HG02759 (cell line): ENCODE data around the gene JAKMIP2.
A peak's percentile ranks its signal among the peaks of the same experiment; 100 is the strongest.
"Not testable (repeated sequence)": the region's sequence is repeated elsewhere in the genome, so short reads cannot be mapped to it uniquely, and the experiment has no call there.

Experiments used
- ATAC-seq: cut with Tn5 transposase; IDR thresholded peaks from one replicate; pipeline ENCODE4 v1.9.1; 2021; ENCODE audit warnings: mild to moderate bottlenecking, moderate library complexity; ENCODE audit not compliant: unreplicated experiment

The JAKMIP2 gene

DNA sequence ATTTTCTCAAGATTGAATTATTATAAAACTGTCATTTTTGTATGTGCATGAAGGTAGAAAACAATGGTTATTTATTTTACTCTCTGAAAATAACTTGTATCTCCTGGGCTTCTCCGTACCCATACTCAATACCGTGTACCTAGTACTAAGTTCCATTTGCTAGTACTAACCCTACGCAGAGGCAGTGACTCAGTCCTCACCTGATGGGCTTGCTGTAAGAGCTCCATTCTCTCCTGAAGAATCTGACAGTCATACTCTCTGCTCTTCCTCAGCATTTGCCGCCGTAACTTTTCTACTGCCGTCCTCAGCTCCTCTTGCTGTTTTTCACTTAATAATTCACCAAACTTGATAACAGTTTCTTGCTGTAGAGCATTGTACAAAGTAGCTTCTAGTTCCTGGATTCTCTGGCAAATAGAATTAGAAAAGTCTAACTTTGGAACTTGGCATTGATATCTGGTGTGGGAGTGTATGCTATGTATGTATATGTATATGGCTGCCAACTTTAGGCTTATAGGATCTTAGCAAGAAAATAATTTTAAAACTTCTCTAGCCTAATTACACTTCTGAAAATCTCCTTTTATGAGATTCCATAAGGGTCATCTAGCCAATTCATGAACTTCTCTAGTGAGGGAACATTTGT, 164.7 kb downstream of the JAKMIP2 start:
- no peak for ATAC-seq

DNA sequence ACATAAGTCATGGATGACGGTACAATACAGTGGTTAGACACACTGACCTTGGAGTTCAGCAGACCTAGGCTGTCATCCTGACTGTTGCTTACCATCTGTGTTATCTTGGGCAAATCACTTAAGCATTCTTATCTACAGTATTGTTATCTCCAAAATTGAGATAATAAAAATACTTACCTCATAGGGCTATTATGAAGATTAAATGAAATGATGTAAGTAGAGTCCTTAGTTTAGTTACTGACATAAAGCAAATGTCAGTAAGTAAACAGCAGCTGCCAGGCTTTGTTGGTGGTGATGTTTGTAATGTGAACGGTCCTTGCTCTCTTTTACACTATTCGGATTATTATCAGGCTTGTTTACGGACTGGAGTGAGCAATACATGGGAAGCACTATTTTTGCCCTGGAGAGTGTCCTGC, 165.3 kb downstream of the JAKMIP2 start:
- ATAC-seq = no peak

DNA sequence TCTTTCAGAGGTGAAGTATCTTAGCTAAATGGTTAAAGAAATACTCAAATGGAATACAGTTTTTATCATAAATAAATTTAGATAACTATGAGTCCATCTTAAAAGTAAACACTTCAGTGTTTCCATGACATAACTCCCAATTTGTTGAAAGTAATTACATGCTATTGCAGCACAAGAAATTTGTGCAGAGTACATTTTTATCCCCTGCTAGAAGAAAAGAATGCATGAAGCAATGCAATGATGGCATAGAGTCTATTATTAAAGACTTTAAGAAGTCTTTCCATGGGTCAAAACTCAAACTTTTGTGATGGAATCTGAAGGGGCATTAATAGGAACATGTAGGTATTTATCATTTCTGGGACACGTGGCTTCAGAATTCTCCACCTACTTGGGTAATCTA, 166.1 kb downstream of the JAKMIP2 start:
- ATAC-seq = no peak

DNA sequence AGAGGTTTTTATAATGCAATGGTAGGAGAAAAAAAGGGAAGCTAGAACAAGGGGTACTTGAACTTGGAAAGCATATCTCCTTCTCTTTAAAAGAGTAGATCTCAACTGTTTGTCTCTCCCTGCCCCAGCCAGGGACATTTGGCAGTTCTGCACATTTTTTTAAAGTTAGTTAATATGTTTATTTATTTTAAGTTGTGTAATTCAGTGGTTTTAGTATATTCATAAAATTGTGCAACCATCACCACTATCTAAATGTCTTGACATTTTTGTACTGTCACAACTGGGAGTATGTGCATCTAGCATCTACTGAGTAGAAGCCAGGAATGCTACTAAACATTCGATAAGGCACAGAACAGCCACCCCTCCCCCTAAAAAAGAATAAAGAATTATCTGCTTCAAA, 169.2 kb downstream of the JAKMIP2 start:
- ATAC-seq = no peak

DNA sequence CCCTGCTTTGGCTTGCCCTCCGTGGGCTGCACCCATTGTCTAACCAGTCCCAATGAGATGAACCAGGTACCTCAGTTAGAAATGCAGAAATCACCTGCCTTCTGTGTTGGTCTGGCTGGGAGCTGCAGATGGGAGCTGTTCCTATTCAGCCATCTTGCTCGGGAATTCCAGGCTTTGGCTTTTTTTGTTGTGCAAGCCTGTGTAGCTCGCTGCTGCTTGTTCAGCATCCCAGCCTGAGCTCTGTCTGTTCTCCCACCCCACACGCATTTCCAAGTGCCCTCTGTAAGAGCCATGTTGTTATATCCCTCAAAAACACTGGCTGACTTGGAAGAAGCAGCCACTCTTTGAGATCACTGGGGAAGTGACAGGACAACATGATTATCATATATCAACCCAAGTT, 171.0 kb downstream of the JAKMIP2 start:
- ATAC-seq = no peak

DNA sequence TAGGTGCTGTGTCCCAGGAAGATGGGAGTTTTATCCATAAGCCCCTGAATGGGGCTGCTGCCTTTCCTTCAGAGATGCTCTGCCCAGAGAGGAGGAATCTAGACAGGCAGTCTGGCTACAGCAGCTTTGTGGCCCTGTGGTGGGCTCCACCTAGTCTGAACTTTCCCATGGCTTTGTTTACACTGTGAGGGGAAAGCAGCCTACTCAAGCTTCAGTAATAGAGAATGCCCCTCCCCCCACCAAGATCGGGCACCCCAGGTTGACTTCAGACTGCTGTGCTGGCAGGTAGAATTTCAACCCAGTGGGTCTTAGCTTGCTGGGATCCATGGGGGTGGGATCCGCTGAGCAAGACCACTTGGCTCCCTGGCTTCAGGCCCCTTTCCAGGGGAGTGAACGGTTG, 171.7 kb downstream of the JAKMIP2 start:
- ATAC-seq = no peak

DNA sequence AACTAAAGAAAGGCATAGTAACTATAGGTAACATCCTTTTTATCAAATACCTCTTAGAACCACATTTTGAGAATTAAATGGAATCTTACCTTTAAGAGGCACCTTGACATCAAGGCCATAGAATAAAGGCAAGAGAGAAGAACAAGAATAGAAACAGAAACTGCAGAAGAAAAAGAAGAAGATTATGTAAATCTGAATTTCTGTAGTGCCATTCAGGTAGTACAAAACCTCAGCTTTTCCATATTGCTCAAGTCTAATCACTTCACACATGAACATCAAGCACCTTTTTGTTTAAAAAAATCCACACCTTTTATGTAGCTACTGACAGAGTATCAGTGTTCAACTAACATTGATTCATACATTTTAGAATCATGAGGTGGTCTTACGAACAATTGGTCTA, 180.9 kb downstream of the JAKMIP2 start:
- no peak for ATAC-seq

DNA sequence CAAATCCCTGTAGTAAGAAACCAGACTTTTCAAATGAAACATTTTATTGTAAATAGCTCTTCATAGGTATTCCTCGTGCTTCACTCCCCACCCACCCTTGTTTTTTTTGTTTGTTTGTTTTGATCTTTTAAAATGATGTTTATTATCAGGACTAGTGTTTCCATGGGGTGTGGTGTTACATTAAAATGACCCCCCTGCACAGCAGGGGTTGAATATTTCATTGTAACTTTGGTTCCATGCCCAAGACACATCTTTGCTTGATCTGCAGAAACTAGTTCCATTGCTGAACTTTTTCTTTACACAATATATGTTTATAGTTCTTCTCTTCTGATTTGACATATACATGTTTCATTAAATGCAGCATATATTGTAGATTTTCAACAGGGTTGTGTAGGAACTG, 191.4 kb downstream of the JAKMIP2 start:
- no peak for ATAC-seq

DNA sequence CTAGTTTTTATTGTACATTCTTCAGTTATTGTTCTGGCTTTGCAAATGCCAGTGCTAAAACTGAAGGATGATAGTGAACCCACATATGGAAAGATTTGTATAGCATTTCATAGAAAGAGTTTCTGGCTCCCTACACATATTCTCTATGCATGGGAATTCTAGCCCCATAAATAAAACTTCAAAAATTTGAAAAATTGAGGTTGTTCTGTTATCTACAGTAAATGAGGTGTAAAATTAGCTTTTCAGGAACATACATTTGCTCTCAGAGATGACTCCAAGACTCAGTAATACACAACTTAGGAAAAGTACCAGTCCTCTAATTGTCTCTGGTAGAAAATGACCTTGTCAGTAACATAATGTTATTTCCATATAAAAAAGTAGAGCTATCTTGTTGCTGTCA, 192.4 kb downstream of the JAKMIP2 start:
- ATAC-seq = no peak

DNA sequence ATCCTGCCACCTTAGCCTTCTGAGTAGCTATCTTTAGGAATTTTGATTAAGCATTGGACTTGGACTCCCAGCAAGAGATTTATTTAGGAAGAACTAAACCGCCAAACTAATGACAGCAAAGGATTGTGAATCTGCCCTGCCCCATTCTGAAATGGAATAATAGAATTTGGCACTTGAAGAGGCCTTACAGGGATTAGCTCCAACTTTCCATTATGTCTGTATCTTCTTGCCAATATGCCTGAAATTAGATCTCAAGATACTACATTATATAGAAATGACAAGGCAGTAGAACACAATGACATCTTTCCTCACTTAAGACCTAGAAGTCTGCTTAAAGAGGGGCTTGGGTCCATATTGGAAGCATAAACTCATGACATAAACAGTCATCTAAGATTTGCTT, 195.7 kb downstream of the JAKMIP2 start:
- ATAC-seq = no peak

DNA sequence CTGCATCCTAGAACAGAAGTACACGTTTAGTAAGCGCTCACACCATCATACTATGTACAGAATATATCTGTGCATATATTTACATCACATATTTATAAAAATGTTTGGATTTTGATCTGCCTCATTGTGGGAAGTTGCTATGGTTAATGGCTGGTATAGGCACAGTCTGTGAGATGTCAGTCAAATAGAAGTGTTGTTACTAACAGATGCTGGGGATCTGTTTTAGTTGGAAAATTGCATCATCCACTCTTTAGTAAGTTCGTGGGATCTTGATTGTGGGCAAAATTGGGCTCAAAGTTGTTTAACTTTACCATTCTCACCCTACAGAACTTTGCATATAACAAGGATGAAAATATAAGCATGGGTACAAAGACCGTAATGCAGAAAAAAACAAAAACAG, 196.3 kb downstream of the JAKMIP2 start:
- no peak for ATAC-seq

DNA sequence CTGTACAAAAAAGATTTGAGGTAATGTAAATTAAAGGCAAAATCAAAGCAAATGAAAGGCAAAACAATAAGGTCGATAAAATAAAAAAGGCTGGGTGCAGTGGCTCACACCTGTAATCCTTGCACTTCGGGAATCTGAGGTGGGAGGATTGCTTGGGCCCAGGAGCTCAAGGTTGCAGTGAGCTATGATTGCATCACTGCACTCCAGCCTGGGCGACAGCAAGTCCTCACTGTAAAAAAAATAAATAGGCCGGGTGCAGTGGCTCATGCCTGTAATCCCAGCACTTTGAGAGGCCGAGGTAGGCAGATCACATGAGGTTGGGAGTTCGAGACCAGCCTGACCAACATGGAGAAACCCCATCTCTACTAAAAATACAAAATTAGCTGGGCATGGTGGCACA, 200.3 kb downstream of the JAKMIP2 start:
- ATAC-seq = not testable (repeated sequence)

DNA sequence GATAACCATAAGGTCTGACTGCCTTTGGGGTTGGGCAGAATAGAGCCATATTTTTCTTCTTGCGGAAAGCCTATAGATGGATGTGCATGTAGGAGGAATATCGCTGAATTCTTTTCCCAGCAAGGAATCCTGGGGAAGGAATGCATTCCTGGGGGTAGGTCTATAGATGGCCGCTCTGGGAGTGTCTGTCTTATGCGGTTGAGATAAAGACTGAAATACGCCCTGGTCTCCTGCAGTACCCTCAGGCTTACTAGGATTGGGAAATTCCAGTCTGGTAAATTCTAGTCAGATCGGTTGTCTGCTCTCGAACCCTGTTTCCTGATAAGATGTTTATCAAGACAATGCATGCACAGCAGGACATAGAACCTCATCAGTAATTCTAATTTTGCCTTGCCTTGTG, 202.1 kb downstream of the JAKMIP2 start:
- ATAC-seq = not testable (repeated sequence)

DNA sequence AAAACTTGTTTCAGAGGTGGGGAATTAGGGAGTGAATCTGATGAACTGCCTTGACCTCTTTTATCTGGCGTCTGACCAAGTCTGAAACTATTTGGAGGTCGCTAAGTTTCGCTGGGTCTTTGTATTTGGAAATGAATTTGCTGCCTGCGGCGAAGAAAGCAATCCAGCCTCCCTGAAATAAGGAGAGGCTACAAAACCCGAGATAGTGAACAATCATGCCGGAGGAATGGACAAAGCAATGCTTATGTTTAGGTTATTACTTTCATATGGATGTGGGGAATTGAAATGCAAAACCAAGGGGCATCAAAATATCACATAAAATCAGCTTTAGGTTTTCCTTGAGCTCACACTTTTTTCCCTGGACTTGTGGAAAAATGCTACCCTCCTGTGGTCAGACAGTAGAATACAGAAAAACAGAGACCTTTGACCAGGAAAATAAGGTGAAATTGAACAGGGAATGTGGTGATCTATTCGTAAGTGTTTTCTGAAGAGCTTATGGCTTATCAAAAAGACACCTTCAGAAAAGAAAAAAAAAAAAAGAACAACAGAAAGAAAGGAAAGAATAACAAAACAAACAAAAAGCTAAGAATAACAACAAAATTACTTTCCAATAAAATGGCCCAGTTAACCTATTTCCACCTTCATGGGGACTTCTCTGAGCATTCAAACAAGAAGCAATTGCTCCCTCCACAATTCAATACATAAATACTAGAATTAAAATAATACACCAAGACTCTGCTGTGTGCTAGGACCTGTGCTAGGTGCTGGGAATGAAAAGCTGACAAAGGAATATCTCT, 204.1 kb downstream of the JAKMIP2 start:
- no peak for ATAC-seq

DNA sequence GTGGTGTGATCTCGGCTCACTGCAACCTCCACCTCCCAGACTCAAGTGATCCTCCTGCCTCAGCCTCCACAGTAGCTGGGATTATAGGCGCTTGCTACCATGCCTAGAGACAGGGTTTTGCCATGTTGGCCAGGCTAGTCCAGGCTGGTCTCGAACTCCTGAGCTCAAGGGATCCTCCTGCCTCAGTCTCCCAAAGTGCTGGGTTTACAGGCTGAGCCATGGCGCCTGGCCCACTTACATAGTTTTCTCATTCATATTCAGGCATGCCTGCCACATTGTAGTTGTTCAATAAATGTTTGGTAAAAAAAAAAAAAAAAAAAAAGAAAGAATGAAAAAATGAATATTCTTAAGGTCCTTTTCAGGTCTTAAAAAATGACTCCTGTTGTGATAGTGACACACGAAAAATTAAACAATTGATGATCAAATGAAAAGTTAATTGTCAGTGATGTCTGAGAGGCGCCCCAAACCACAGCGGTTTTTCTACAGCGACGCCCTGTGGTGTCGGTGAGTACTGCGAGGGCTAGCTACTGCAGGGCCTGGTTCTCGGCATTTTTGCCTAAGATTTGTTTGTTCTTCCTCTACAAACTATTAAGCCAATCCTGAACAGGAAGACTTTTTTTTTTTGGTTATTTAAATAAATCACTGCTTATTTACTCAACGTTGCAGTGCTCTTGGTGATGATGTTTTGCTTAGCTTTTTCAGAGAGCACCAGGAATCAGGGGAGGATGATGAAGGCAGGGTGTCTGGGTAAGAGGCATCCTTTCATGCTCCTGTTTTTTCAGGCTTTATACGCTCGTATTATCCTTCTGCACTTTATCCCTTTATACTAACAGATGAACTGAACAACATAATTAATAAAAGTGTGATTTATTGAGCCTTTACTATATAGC, 205.6 kb downstream of the JAKMIP2 start:
- peak; percentile 88 for ATAC-seq

DNA sequence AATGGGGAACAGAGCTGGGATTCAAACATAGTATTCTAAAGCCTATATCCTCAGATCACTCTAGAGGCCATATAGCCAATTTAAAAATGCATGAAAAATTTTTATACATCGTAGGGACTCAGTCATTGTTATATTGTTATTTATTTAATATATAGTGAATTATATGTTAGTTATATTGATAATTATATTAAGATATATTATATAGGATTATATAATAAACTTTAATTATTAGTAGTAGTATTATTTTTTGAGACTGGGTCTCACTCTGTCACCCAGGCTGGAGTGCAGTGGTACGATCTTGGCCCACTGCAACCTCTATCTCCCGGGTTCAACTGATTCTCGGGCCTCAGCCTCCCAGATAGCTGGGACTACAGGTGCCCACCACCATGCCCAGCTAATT, 206.9 kb downstream of the JAKMIP2 start:
- ATAC-seq = no peak

DNA sequence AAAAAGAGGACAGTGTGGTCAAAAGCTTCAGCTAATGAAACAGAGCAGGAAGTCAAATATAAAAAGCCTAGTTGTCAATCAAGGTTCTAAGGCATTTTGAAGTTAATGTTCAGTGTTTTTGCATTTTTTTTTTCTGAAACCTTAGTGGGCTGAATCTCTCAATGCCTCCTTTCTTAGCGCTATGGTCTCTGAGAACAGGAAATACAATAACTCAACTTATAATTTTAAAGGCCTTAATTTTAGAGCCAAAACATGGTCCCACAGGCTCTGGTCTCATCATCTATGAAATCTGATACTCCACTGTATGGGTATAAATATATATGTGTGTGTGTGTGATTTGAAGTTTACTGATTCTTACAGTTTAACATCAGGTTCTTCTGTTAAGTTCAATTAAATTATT, 209.3 kb downstream of the JAKMIP2 start:
- ATAC-seq = no peak

DNA sequence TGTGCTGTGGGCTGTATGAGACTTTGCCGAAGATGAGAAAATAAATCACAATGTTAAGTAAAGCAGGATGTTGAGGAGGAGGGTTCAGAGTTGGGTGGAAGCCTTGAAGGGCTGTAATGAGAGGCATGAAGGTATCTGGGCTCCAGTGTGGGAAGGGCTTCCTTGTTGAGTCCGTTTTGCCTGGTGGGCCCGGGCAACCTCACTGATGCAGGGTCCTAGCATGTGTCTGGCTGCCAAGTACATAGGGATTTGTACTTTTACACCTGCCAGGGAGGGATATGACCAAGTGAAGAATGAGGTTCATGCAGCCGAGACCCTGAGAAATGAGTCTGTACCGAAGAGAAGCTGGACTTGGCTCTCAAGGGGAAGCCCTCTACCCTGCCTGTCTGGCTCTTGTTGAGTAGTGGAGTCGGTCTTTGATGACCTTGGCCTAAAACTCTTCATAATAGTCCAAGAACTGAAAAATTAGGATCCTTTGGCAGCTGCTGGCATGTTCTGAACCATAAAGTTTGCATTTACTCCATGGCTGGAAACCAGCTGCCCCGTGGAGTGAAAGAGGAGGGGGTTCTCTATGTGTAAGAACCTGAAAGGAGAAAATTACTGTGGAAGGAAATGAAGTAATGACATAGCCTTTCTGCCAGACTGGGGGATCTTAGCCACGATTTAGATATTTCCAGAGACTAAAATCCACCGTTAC, 213.7 kb downstream of the JAKMIP2 start:
- no peak for ATAC-seq

DNA sequence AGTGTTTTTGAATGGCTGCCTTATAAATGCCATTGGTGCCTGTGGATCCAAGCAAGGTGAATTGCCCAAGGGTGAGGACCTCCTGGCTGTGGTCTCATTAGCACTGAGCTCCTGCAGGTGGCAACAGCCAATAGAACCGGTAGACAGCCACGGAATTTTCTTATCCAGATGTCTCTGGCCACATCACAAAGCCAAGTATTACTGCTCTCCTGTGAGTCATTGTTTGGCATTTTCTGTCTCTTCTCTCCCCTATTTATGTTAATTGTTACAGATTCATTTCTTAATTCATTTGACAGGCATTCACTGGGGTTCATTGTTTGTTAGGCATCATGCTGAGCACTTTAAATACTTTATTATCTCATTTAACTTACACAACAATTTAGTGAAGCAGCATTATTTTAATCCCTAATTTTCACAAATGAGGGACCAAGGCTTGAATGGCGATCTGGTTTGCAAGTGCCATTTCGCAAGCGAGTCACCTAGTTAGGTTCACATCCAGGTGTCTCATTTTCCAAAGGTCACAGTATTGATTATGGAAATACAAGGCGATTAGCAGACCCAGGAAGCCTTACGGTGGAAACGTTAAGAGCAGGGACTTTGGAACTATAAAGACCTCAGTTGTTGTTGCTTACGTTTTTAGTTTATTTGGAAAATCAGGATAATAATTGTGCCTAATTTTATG, 214.5 kb downstream of the JAKMIP2 start:
- ATAC-seq = no peak

DNA sequence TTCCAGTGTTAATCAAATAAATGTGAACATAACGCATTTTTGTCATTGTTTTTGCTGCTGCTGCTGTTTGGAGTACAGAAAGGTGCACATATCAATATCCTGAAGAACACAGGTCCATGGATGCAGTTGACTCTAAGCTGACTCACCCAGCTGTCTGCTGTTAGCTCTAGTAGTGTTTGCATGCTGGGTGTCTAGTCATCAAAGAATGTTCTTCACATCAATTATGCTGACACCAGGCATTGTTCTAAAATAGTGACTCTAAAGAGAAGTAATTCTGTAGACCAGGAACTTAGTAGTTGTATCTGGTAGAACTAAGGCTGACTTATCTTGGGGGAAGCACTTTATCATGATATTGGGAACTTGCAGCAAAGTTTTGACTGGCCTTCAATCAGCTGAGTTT, 217.0 kb downstream of the JAKMIP2 start:
- no peak for ATAC-seq

DNA sequence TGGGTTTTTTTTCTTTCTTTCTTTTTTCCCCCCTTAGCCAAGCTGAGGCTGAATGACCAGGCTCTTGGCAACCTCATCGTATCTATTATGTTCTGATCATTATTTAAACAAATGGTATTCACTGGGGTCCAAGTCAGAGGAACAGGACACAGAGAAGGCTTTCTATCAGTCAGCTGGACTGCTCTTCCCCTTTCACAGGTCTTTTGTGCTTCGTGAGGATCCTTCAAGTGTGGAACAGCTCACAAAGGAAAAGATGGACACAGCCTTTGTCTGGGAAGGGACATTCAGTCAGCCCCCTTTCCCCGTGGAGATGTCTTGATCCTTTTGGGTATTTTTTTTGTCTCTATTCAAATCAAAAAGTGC, 218.4 kb downstream of the JAKMIP2 start:
- ATAC-seq = no peak
